Memory B cell (primary cell): Measurements from ENCODE around the gene TRIM26.

Experiments used
- ATAC-seq: fragments of 150-1000 bp; cut with Tn5 transposase; 2 replicates; pipeline ENCODE4 v1.10.0; 2021; ENCODE audit warnings: low read depth, mild to moderate bottlenecking, moderate library complexity
- DNase-seq, 2 donors: peaks; one replicate each; pipeline ENCODE4 v3.0.0; 2022; ENCODE audit warnings: low spot score in 2 of 2
- H3K27ac Mint-ChIP-seq: one replicate; pipeline ENCODE4 v1.8.0; 2022; ENCODE audit warnings: mild to moderate bottlenecking, moderate library complexity, mixed read lengths
- H3K27me3 Mint-ChIP-seq: one replicate; pipeline ENCODE4 v1.8.0; 2022; ENCODE audit warnings: mixed read lengths
- H3K36me3 Mint-ChIP-seq: one replicate; pipeline ENCODE4 v1.8.0; 2022; ENCODE audit warnings: mild to moderate bottlenecking, mixed read lengths
- H3K4me1 Mint-ChIP-seq: one replicate; pipeline ENCODE4 v1.8.0; 2022; ENCODE audit warnings: mixed read lengths
- H3K4me3 Mint-ChIP-seq: one replicate; pipeline ENCODE4 v1.8.0; 2022; ENCODE audit warnings: mild to moderate bottlenecking, moderate library complexity, mixed read lengths
- H3K9me3 Mint-ChIP-seq: one replicate; pipeline ENCODE4 v1.8.0; 2022; ENCODE audit warnings: mixed read lengths

The TRIM26 gene

GRCh38 chr6:30200551-30201281, 12.5 kb downstream of the TRIM26 start:
- Mint-ChIP-seq H3K9me3 (no peaks in the 10 kb centered on the region), H3K4me3 (peak overlapping the region; percentile 63), H3K27me3 (no peaks in the 10 kb centered on the region), H3K4me1 (peaks cover 34% of the 10 kb centered on the region), H3K27ac (peak overlapping the region; percentile 95), H3K36me3 (peaks cover 24% of the 10 kb centered on the region)
- DNase-seq (peak; percentile 43 to 45), ATAC-seq (peak; percentile 98)

- Mint-ChIP-seq H3K4me1 (peaks cover 28% of the 10 kb centered on the region), H3K27ac (no peak overlapping the region), H3K4me3 (no peak overlapping the region), H3K9me3 (no peaks in the 10 kb centered on the region), H3K27me3 (no peaks in the 10 kb centered on the region), H3K36me3 (peaks cover 26% of the 10 kb centered on the region)
- DNase-seq (no peak), ATAC-seq (no peak)
Measured at GRCh38 chr6:30198166-30199084, 14.8 kb downstream of the TRIM26 start.

- no peak for ATAC-seq
- H3K27ac Mint-ChIP-seq = no peak overlapping the region
- no peaks in the 10 kb centered on the region for H3K27me3 Mint-ChIP-seq
- no peak for DNase-seq
- no peak overlapping the region for H3K4me3 Mint-ChIP-seq
- peaks cover 33% of the 10 kb centered on the region for H3K36me3 Mint-ChIP-seq
- H3K9me3 Mint-ChIP-seq = no peaks in the 10 kb centered on the region
- H3K4me1 Mint-ChIP-seq = peaks cover 21% of the 10 kb centered on the region
Measured at GRCh38 chr6:30196376-30196775, 16.8 kb downstream of the TRIM26 start.

- Mint-ChIP-seq H3K27me3 (no peaks in the 10 kb centered on the region), H3K27ac (peak overlapping the region; percentile 63), H3K36me3 (peaks cover 36% of the 10 kb centered on the region), H3K4me3 (no peak overlapping the region), H3K4me1 (peaks cover 17% of the 10 kb centered on the region), H3K9me3 (no peaks in the 10 kb centered on the region)
- ATAC-seq (no peak), DNase-seq (no peak)
Measured at GRCh38 chr6:30195951-30196350, 17.3 kb downstream of the TRIM26 start.

GRCh38 chr6:30194797-30195690, 18.2 kb downstream of the TRIM26 start:
- DNase-seq (no peak), ATAC-seq (no peak)
- no peaks in the 10 kb centered on the region for H3K27me3 Mint-ChIP-seq
- no peaks in the 10 kb centered on the region for H3K9me3 Mint-ChIP-seq
- H3K4me1 Mint-ChIP-seq = peaks cover 10% of the 10 kb centered on the region
- peak overlapping the region; percentile 60 for H3K27ac Mint-ChIP-seq
- H3K36me3 Mint-ChIP-seq = peaks cover 44% of the 10 kb centered on the region
- H3K4me3 Mint-ChIP-seq = no peak overlapping the region

GRCh38 chr6:30192076-30192475, 21.1 kb downstream of the TRIM26 start:
- Mint-ChIP-seq H3K36me3 (peaks cover 47% of the 10 kb centered on the region), H3K4me1 (peaks cover 4% of the 10 kb centered on the region), H3K4me3 (no peak overlapping the region), H3K27ac (no peak overlapping the region), H3K9me3 (no peaks in the 10 kb centered on the region), H3K27me3 (no peaks in the 10 kb centered on the region)
- DNase-seq (no peak), ATAC-seq (no peak)

GRCh38 chr6:30188541-30188940, 24.7 kb downstream of the TRIM26 start:
- H3K27ac Mint-ChIP-seq = peak overlapping the region; percentile 82

GRCh38 chr6:30185846-30186484, 27.2 kb downstream of the TRIM26 start:
- Mint-ChIP-seq H3K9me3 (no peaks in the 10 kb centered on the region), H3K27me3 (peaks cover 1% of the 10 kb centered on the region), H3K36me3 (peaks cover 45% of the 10 kb centered on the region), H3K4me3 (no peak overlapping the region), H3K27ac (no peak overlapping the region), H3K4me1 (peaks cover 3% of the 10 kb centered on the region)
- DNase-seq = no peak
- ATAC-seq = no peak

More at GRCh38 chr6:30188541-30188940, 24.7 kb downstream of the TRIM26 start:
- ATAC-seq (no peak), DNase-seq (no peak)
- Mint-ChIP-seq H3K27me3 (no peaks in the 10 kb centered on the region), H3K36me3 (peaks cover 53% of the 10 kb centered on the region), H3K4me1 (peaks cover 2% of the 10 kb centered on the region), H3K9me3 (no peaks in the 10 kb centered on the region), H3K4me3 (no peak overlapping the region)

- peaks cover 2% of the 10 kb centered on the region for H3K4me1 Mint-ChIP-seq
- H3K9me3 Mint-ChIP-seq = peaks cover 3% of the 10 kb centered on the region
Measured at GRCh38 chr6:30184417-30185031, 28.7 kb downstream of the TRIM26 start.

GRCh38 chr6:30180145-30180544, 33.1 kb downstream of the TRIM26 start:
- peaks cover 7% of the 10 kb centered on the region for H3K36me3 Mint-ChIP-seq
- H3K27me3 Mint-ChIP-seq = peaks cover 21% of the 10 kb centered on the region
- no peak overlapping the region for H3K4me3 Mint-ChIP-seq
- DNase-seq = no peak
- H3K4me1 Mint-ChIP-seq = peaks cover 2% of the 10 kb centered on the region
- no peak for ATAC-seq
- H3K27ac Mint-ChIP-seq = no peak overlapping the region
- peaks cover 7% of the 10 kb centered on the region for H3K9me3 Mint-ChIP-seq

More at GRCh38 chr6:30184417-30185031, 28.7 kb downstream of the TRIM26 start:
- DNase-seq (no peak), ATAC-seq (no peak)
- H3K27ac Mint-ChIP-seq = peak overlapping the region; percentile 40
- no peak overlapping the region for H3K4me3 Mint-ChIP-seq
- H3K27me3 Mint-ChIP-seq = peaks cover 2% of the 10 kb centered on the region
- peaks cover 34% of the 10 kb centered on the region for H3K36me3 Mint-ChIP-seq

GRCh38 chr6:30178837-30179236, 34.4 kb downstream of the TRIM26 start:
- H3K36me3 Mint-ChIP-seq = peaks cover 3% of the 10 kb centered on the region
- ATAC-seq (no peak), DNase-seq (no peak)
- H3K4me3 Mint-ChIP-seq = no peak overlapping the region
- H3K27ac Mint-ChIP-seq = no peak overlapping the region
- H3K4me1 Mint-ChIP-seq = peaks cover 2% of the 10 kb centered on the region
- H3K9me3 Mint-ChIP-seq = peaks cover 7% of the 10 kb centered on the region
- peaks cover 21% of the 10 kb centered on the region for H3K27me3 Mint-ChIP-seq

- no peak for ATAC-seq
- no peaks in the 10 kb centered on the region for H3K36me3 Mint-ChIP-seq
- DNase-seq = no peak
- H3K27me3 Mint-ChIP-seq = peaks cover 25% of the 10 kb centered on the region
- peaks cover 3% of the 10 kb centered on the region for H3K4me1 Mint-ChIP-seq
- H3K9me3 Mint-ChIP-seq = peaks cover 7% of the 10 kb centered on the region
- no peak overlapping the region for H3K4me3 Mint-ChIP-seq
- H3K27ac Mint-ChIP-seq = no peak overlapping the region
Measured at GRCh38 chr6:30175765-30176164, 37.4 kb downstream of the TRIM26 start.

GRCh38 chr6:30172681-30173080, 40.5 kb downstream of the TRIM26 start:
- Mint-ChIP-seq H3K27me3 (peaks cover 31% of the 10 kb centered on the region), H3K36me3 (no peaks in the 10 kb centered on the region), H3K4me3 (no peak overlapping the region), H3K4me1 (peaks cover 3% of the 10 kb centered on the region), H3K27ac (no peak overlapping the region), H3K9me3 (no peaks in the 10 kb centered on the region)
- DNase-seq = no peak
- no peak for ATAC-seq
